Measurements from ENCODE around the gene PGRMC2.

DNA sequence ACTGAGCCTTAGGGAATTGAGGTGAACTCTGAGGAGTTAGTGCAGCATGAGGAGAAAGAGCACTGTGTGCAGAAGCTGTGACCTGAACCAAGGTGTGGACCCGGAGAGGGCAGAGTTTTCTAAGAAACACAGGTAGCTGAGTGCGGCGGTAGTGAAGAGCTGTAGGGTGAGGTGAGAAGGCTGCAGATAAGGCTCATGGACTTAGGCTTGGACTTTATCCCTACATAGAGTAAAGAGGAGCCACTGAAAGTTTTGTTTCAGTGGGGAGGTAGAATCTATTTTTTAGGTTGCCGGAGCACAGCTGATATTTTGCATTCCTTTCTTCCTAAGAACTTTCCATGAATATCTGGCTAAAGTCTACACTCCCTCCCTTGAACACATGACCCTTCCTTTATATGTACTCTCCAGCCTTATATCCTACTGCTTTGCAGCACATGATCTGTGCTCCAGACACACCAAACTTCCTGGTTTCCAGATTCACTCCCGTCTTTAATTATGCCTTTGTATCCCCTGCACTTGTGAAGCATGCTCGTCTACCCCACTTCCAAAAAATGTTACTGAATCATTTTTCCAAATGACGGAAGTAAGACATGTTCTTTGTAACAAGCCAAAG is 10.6 kb upstream of the PGRMC2 start:
- no peak for TF ChIP-seq SRF (IDR thresholded peaks at IDR 0.05; ENCODE audit: low read depth, low read length)
- TF ChIP-seq, protein P1, sequence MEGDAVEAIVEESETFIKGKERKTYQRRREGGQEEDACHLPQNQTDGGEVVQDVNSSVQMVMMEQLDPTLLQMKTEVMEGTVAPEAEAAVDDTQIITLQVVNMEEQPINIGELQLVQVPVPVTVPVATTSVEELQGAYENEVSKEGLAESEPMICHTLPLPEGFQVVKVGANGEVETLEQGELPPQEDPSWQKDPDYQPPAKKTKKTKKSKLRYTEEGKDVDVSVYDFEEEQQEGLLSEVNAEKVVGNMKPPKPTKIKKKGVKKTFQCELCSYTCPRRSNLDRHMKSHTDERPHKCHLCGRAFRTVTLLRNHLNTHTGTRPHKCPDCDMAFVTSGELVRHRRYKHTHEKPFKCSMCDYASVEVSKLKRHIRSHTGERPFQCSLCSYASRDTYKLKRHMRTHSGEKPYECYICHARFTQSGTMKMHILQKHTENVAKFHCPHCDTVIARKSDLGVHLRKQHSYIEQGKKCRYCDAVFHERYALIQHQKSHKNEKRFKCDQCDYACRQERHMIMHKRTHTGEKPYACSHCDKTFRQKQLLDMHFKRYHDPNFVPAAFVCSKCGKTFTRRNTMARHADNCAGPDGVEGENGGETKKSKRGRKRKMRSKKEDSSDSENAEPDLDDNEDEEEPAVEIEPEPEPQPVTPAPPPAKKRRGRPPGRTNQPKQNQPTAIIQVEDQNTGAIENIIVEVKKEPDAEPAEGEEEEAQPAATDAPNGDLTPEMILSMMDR (IDR thresholded peaks at IDR 0.05; ENCODE audit: control extremely low read depth in 1 of 3, insufficient read depth in 1 of 3, low read depth in 1 of 3, low read length in 3 of 3) = no peak
- no peak for TF ChIP-seq CEBPB (IDR thresholded peaks at IDR 0.05; ENCODE audit: low read depth, low read length)
- TF ChIP-seq POLR2AphosphoS5 (IDR thresholded peaks at IDR 0.05; ENCODE audit: low read depth, low read length) = no peak
- TF ChIP-seq EZH2 (IDR thresholded peaks at IDR 0.05; ENCODE audit: low read depth, low read length, severe bottlenecking) = no peak
- no peak for TF ChIP-seq RAD21 (IDR thresholded peaks at IDR 0.05 in 1 of 2, conservative IDR thresholded peaks at IDR 0.05 in 1 of 2; ENCODE audit: low read depth in 2 of 2, low read length in 2 of 2)
- no peak for TF ChIP-seq KDM1A (IDR thresholded peaks at IDR 0.05; ENCODE audit: borderline replicate concordance, low read length)
- TF ChIP-seq POLR2A (IDR thresholded peaks at IDR 0.05; ENCODE audit: control extremely low read depth in 1 of 2, low read depth in 2 of 2, low read length in 2 of 2) = no peak
- no peak for TF ChIP-seq ATF2 (IDR thresholded peaks at IDR 0.05; ENCODE audit: low read length)
